Heart left ventricle (tissue), 16 donors: Measurements from ENCODE around the gene GGT6. TPM values are rescaled to one million over a fixed set of nuclear protein-coding genes. Genes with fewer than 3 reads are reported as not detected.

Experiments
- ATAC-seq, 4 donors: fragments of 200-7000 bp; cut with Tn5 transposase; one replicate each; pipeline ENCODE4 v1.9.1; 2020 to 2022; ENCODE audit warnings: moderate library complexity in 4 of 4, mild to moderate bottlenecking in 3 of 4, moderate number of reproducible peaks in 1 of 4
- DNase-seq, 5 donors: peaks; one replicate each; pipeline ENCODE4 v3.0.0-alpha.2; 2020
- H3K27ac ChIP-seq, 12 donors: fragments of 200-600 bp; sonication (generic) in 4 of 12; one replicate each; pipeline versions ENCODE4 v1.5.0 to v1.8.0; 2016 to 2022; ENCODE audit warnings: mild to moderate bottlenecking in 2 of 12
- H3K27me3 ChIP-seq, 9 donors: fragments of 200-600 bp; sonication (generic) in 2 of 9; one replicate each; pipeline versions ENCODE4 v1.5.1 to v1.8.0; 2016 to 2022; ENCODE audit warnings: mild to moderate bottlenecking in 3 of 9
- H3K36me3 ChIP-seq, 9 donors: fragments of 200-600 bp; sonication (generic) in 2 of 9; one replicate each; pipeline versions ENCODE4 v1.5.0 to v1.8.0; 2018 to 2022; ENCODE audit warnings: mild to moderate bottlenecking in 2 of 9
- H3K4me1 ChIP-seq, 12 donors: fragments of 200-600 bp; sonication (generic) in 4 of 12; one replicate each; pipeline versions ENCODE4 v1.5.0 to v1.8.0; 2016 to 2022; ENCODE audit warnings: mild to moderate bottlenecking in 3 of 12
- H3K4me3 ChIP-seq, 12 donors: fragments of 200-600 bp; sonication (generic) in 4 of 12; one replicate each; pipeline versions ENCODE4 v1.5.0 to v1.8.0; 2017 to 2022; ENCODE audit warnings: mild to moderate bottlenecking in 9 of 12, moderate library complexity in 4 of 12
- H3K9me3 ChIP-seq, 12 donors: fragments of 200-600 bp; sonication (generic) in 4 of 12; one replicate each; pipeline versions ENCODE4 v1.5.0 to v1.8.0; 2016 to 2022; ENCODE audit warnings: mild to moderate bottlenecking in 1 of 12
- POLR2A ChIP-seq, 2 donors: fragments of 450-650 bp; IDR thresholded peaks; one replicate each; pipeline ENCODE4 v1.6.1; 2017; ENCODE audit warnings: antibody characterized with exemption in 2 of 2, mild to moderate bottlenecking in 2 of 2, moderate library complexity in 2 of 2
- WGBS, 4 donors: extraction: QIAGEN DNeasy Blood & Tissue Kit in 2 of 4; methylation state at CpG; one replicate each; pipeline versions ENCODE4 v1.1.5 to v1.1.7; 2013 to 2018; 5-methylcytosine and 5-hydroxymethylcytosine counted together
- intact Hi-C, 10 donors: fragments of 100-400 bp; cut with DNase I; formaldehyde crosslinking; loops; one replicate each; pipeline versions ENCODE4 v1.11.1 to v1.14.2; 2022
- polyA plus RNA-seq, 2 donors: library from polyadenylated mRNA; stranded (reverse); fragments of 200-250 nt; gene quantifications; one replicate each; pipeline ENCODE4 v1.2.3, GENCODE V29; 2013
- total RNA-seq, 9 donors: library from RNA; depleted of rRNA in 2 of 9; stranded (reverse); fragments of >200 nt in 2 of 9; fragmentation: NEBNext Ultra II Directional in 3 of 9; extraction: Animal tissue kit (Norgen Biotek cat#: 25700) in 3 of 9; gene quantifications; one replicate each; pipeline versions ENCODE4 v1.1.0 to v1.2.4, GENCODE V29; 2016 to 2023
- TF ChIP-seq, protein P1 (sequence below), 12 donors: fragments of 200-600 bp; sonication (generic) in 4 of 12; IDR thresholded peaks; one replicate each; pipeline versions ENCODE4 v1.5.0 to v1.8.0; 2018 to 2022; ENCODE audit warnings: antibody characterized with exemption in 12 of 12, mild to moderate bottlenecking in 5 of 12
- donor health status: ischemic (EF 13 %, LVEDD 7.1; RV severe dilation, severe dysfunction).
- donor health status: healthy with polysubstance abuse.
- donor health status: DM: no; HTN: yes; CAD: no.
- donor health status: DM: no; HTN: no; CAD: no.
- donor health status: ischemic (EF 25% LVEDD 6.9; RV normal size, moderate dysfunction).
- donor health status: ischemic (EF 25% LVEDD 5.7; RV mildly dilated, moderate dysfunction).
- donor health status: healthy.
- donor health status: DM: yes; HTN: yes; CAD: no.
- donor health status: ischemic (EF 35%, LVEDD 5.7; RV mildly dilated, moderate dysfunction).
- donor health status: nonischemic (EF 11% LVEDD 7.7; RV severe dilation, severe dysfunction).
- donor health status: DM: yes; HTN: yes; CAD: no.
- donor health status: PGD.
- donor health status: ischemic (EF 29% LVEDD 5.4; RV normal size, mild dysfunction).
- donor health status: nonischemic (EF 23%, LVEDD 6.1; RV moderate dilation, normal function).

The GGT6 gene
- total and polyA plus RNA-seq, 11 donors = not detected

DNA sequence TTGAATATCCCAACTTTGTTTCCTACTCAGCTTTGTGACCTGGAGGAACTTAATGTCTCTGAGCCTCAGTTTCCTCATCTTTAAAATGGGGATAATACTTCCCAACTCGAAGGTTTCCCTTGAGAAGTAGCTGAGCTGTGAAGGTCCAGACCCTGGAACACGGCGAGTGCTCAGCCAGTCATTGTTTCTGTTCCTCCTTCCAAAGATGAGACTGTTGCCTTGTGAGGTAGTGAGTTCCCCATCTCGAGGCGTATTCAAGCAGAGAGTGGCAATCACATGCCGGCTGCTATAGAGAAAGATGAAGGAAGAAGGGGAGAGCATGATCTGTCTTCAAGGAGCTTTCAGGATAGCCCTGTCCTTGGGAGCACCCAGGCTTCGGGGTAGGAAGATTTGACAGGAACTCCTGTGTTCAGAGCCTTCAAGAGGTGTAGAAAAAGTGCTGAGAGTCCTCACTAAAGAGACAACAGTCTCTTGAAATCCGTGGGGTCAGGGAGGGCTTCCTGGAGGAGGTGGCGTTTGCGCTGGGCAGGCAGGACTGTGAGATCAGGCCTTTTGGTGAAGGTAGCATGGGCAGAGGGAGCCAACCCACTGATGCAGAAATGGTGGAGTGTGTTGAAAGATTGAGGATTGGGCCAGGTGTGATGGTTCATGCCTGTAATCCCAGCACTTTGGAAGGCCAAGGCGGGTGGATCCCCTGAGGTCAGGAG, 34.5 kb downstream of the GGT6 start:
- H3K27ac ChIP-seq = no peak overlapping the region
- no peaks in the 10 kb centered on the region for H3K9me3 ChIP-seq
- DNase-seq (no peak), ATAC-seq (no peak)
- H3K4me1 ChIP-seq = peaks cover 10 to 65% (median 38%) of the 10 kb centered on the region in 12 donors
- TF ChIP-seq, protein P1, sequence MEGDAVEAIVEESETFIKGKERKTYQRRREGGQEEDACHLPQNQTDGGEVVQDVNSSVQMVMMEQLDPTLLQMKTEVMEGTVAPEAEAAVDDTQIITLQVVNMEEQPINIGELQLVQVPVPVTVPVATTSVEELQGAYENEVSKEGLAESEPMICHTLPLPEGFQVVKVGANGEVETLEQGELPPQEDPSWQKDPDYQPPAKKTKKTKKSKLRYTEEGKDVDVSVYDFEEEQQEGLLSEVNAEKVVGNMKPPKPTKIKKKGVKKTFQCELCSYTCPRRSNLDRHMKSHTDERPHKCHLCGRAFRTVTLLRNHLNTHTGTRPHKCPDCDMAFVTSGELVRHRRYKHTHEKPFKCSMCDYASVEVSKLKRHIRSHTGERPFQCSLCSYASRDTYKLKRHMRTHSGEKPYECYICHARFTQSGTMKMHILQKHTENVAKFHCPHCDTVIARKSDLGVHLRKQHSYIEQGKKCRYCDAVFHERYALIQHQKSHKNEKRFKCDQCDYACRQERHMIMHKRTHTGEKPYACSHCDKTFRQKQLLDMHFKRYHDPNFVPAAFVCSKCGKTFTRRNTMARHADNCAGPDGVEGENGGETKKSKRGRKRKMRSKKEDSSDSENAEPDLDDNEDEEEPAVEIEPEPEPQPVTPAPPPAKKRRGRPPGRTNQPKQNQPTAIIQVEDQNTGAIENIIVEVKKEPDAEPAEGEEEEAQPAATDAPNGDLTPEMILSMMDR (IDR thresholded peaks at IDR 0.05) = no peak
- no peak for TF ChIP-seq POLR2A (IDR thresholded peaks at IDR 0.05)
- H3K36me3 ChIP-seq = peaks cover 0 to 11% (median 0%) of the 10 kb centered on the region in 9 donors
- 89 to 93% (median 91%) methylated on average over 11 of the region's 11 CpGs for WGBS, 4 donors
- intact Hi-C loops = no loop called here
- no peak overlapping the region for H3K4me3 ChIP-seq
- no peaks in the 10 kb centered on the region for H3K27me3 ChIP-seq

DNA sequence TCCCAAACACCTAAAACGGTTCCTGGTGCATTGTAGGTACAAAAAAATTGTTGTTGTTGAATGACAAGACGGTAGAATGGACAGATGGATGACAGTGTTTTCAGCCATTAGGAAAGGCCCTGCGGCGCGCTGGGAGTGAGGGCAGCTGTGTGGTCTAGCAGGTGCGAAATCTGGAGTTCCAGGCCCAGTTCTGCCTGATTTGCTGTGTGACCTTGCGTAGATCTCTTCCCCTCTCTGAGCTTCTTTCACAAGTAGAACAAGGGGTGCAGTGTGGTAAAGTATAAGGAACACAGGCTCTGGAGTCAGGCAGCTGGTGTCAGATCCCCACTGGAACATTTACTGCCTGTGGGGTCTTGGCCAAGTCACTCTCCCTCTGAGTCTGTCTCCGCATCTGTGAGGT, 36.4 kb downstream of the GGT6 start:
- DNase-seq (no peak), ATAC-seq (no peak)
- intact Hi-C loops = no loop called here
- H3K9me3 ChIP-seq = no peaks in the 10 kb centered on the region
- WGBS, 4 donors = 82 to 98% (median 84%) methylated on average over 8 of the region's 8 CpGs
- H3K4me3 ChIP-seq = no peak overlapping the region
- H3K27me3 ChIP-seq = no peaks in the 10 kb centered on the region
- peaks cover 8 to 66% (median 42%) of the 10 kb centered on the region in 12 donors for H3K4me1 ChIP-seq
- H3K27ac ChIP-seq = peak overlapping the region in 5 of 12 donors; percentile 37 to 92 (median 85)
- peaks cover 0 to 11% (median 0%) of the 10 kb centered on the region in 9 donors for H3K36me3 ChIP-seq
- TF ChIP-seq POLR2A (IDR thresholded peaks at IDR 0.05) = no peak
- TF ChIP-seq, protein P1 (IDR thresholded peaks at IDR 0.05) = no peak

DNA sequence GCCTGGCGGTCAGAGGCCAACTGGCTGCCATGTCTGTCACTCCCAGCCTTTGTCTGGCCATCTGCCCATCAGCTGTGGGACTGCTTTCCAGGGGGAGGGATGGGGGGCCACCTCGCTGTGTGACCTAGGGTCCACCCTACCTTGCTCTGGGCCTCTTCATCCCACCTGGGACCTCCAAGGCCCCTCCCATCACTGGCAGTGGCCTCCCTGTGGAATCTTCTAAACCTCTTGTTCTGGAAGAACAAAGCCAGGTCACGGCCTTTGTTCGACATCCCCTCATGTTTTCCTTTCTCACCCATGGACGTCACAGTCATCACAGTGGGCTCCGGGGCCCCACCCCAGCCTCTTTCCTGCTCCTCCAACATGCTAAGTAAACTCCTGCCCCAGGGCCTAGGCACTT, 37.7 kb downstream of the GGT6 start:
- Histone ChIP-seq H3K4me1 (peaks cover 10 to 68% (median 42%) of the 10 kb centered on the region in 12 donors), H3K27me3 (no peaks in the 10 kb centered on the region), H3K27ac (peak overlapping the region; percentile 50 to 92 (median 84)), H3K9me3 (no peaks in the 10 kb centered on the region), H3K4me3 (no peak overlapping the region), H3K36me3 (peaks cover 0 to 11% (median 0%) of the 10 kb centered on the region in 9 donors)
- intact Hi-C loops = no loop called here
- 54 to 71% (median 67%) methylated on average over 6 of the region's 6 CpGs for WGBS, 4 donors
- TF ChIP-seq, protein P1 (IDR thresholded peaks at IDR 0.05) = no peak
- TF ChIP-seq POLR2A (IDR thresholded peaks at IDR 0.05) = no peak
- DNase-seq (peak in 3 of 5 donors; percentile 68 to 76 (median 70)), ATAC-seq (peak; percentile 22 to 72 (median 46))

DNA sequence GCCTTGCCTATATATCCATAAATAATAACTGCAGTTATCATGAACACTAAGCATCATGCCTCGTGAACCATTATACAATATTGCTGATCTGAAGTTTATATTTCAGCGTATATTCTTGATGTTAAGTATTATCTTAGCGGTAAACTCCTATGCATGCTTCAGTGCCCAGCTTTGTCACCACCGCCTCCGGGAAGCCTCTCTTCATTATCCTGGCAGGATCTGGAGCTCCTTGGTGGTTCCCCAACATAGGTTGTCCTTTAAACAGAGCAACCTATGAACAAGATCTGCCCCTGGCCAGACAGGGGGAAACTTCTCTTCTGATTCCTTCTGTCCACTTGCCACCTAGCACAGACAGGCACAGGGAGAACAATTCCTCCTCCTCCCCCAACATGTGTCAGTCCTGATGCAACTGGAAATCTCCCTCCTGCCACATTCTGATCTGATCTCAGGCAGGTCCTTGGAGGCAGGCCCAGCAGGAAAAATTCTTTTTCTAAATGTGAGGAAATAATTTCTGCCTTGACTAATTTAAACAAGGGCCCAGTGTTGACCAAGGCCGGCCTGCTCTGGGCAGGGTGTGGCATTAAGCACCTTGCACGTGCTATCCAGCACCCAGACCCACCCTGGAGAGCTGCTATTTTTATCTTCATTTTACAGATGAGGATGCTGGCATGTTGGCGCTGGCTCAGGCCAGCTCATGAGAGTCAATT, 39.3 kb downstream of the GGT6 start:
- no peak for TF ChIP-seq POLR2A (IDR thresholded peaks at IDR 0.05)
- TF ChIP-seq, protein P1 (IDR thresholded peaks at IDR 0.05) = no peak
- Histone ChIP-seq H3K27ac (peak overlapping the region; percentile 31 to 92 (median 86)), H3K4me3 (no peak overlapping the region), H3K36me3 (peaks cover 0 to 11% (median 0%) of the 10 kb centered on the region in 9 donors), H3K4me1 (peaks cover 10 to 53% (median 41%) of the 10 kb centered on the region in 12 donors), H3K9me3 (no peaks in the 10 kb centered on the region), H3K27me3 (no peaks in the 10 kb centered on the region)
- 75 to 78% (median 75%) methylated on average over 8 of the region's 8 CpGs for WGBS, 4 donors
- ATAC-seq = peak in 3 of 4 donors; percentile 27 to 54 (median 46)
- DNase-seq = peak in 1 of 5 donors; percentile 68
- intact Hi-C loops = no loop called here
